Esophagus squamous epithelium (tissue), 4 donors: ENCODE measurements around the gene SLC12A6.

Experiments used
- POLR2A ChIP-seq, 4 donors: fragments of 450-650 bp; IDR thresholded peaks; one replicate each; pipeline ENCODE4 v1.6.1; 2017; ENCODE audit warnings: antibody characterized with exemption in 4 of 4, mild to moderate bottlenecking in 4 of 4, moderate library complexity in 3 of 4
- TF ChIP-seq, protein P1 (sequence below), 6 experiments: fragments of 450-650 bp in 4 of 6; fragments of 200-600 bp in 2 of 6; sonication (generic) in 2 of 6; IDR thresholded peaks; one replicate each; pipeline ENCODE4 v1.5.1; 2016 to 2019; ENCODE audit warnings: antibody characterized with exemption in 6 of 6, mild to moderate bottlenecking in 4 of 6, moderate library complexity in 4 of 6

DNA sequence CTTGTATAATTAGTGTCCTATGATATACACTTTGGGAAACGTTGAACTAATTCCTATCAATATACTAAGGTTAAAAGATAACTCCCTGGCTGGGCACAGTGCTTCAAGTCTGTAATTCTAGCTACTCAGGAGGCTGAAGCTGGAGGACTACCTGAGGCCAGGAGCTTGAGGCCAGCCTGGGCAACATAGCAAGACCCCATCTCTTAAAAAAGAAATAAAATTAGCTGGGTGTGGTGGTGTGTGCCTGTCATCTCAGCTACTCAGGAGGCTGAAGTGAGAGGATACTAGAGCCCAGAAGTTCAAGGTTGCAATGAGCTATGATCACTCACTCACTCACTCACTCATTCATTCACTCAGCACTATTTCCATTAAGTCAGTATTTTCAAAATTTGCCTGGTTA is 55.2 kb downstream of the SLC12A6 start:
- no peak for TF ChIP-seq POLR2A (IDR thresholded peaks at IDR 0.05)
- TF ChIP-seq, protein P1, sequence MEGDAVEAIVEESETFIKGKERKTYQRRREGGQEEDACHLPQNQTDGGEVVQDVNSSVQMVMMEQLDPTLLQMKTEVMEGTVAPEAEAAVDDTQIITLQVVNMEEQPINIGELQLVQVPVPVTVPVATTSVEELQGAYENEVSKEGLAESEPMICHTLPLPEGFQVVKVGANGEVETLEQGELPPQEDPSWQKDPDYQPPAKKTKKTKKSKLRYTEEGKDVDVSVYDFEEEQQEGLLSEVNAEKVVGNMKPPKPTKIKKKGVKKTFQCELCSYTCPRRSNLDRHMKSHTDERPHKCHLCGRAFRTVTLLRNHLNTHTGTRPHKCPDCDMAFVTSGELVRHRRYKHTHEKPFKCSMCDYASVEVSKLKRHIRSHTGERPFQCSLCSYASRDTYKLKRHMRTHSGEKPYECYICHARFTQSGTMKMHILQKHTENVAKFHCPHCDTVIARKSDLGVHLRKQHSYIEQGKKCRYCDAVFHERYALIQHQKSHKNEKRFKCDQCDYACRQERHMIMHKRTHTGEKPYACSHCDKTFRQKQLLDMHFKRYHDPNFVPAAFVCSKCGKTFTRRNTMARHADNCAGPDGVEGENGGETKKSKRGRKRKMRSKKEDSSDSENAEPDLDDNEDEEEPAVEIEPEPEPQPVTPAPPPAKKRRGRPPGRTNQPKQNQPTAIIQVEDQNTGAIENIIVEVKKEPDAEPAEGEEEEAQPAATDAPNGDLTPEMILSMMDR (IDR thresholded peaks at IDR 0.05) = no peak
